ENCODE measurements around the gene RSPH10B2.
"Not testable (repeated sequence)": the region's sequence is repeated elsewhere in the genome, so short reads cannot be mapped to it uniquely, and the experiment has no call there.

RSPH10B2 gene

GRCh38 chr7:6842278-6842921 lies 88.5 kb downstream of the RSPH10B2 start:
- peak; percentile 41 for DNase-seq (ENCODE audit: low read depth)

DNA sequence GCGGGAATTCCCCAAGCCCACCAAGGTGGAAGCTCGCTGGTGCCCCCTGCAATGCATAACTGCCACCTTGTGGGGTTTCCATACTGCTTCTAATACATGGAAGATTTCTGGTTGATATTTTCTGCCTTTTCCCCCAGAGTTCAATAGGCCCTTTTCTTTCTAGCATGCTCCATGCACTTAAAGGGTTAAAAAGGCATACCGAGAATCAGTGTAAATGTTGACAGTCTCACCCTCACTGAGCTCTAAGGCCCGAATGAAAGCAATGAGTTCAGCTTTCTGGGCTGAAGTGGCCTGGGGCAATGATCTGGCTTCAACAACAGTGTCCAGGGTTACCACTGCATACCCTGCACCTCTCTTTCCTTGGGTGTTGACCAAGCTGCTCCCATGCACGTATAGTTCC lies 89.2 kb downstream of the RSPH10B2 start:
- not testable (repeated sequence) for DNase-seq (ENCODE audit: low read depth)

DNA sequence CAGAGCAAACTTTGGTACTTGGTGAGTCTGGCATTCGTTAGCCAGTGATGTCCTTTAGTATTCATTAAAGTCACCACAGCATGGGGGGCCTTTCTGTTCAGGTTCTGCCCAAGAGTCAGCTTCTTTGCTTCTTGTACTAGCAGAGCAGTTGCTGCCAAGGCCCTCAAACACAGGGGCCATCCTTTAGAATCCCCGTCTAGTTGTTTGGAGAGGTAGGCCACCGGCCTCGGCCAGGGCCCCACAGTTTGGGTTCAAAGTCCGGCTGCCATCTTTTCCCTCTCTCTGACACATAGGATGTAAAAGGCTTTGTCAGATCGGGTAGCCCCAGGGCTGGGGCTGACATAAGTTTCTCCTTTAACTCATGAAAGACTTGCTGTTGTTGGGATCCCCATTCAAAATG lies 89.8 kb downstream of the RSPH10B2 start:
- DNase-seq (ENCODE audit: low read depth): not testable (repeated sequence)

DNA sequence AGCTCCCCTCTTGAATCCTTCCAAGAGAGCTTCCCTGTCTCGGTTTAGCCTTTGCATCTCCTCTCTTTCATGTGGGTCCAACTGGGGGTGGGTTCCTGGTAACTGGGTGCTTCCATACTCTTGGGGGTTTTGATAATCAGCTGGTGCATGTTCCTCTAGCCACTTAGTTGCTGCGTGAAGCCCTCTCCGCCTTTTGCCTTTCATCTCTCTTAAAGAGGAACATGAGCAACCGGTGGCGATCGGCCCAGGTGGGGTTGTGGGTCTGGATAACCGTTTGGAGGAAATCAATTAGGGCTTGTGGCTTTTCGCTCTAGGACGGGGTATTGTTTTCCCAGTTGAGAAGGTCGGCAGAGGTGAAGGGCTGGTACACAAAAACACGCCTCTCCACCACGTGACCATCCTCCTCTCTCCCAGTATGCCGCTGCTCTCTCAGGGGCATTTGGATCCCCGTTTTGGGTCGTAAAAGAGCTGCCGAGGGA lies 92.1 kb downstream of the RSPH10B2 start:
- DNase-seq (ENCODE audit: low read depth): not testable (repeated sequence)

DNA sequence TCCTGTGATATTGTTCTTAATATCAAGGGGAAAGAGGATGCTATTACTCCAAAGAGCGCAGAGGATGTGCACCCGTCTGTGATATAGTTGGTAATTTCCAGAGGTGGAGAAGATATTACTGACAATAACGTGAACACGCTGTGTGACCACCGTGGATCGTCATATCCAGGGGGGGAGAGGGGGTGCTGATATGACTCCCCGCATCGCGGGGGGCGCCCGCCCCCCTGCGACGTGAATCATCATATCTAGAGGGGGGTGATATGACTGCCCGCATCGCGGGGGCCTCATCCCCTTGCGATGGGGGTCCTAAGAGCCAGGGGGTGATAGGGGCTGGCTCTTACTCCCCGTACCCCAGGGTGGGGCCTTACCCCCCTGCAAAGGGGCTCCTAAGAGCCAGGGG lies 93.8 kb downstream of the RSPH10B2 start:
- not testable (repeated sequence) for DNase-seq (ENCODE audit: low read depth)

Data from HS-5 (cell line).